ENCODE results near the gene UBE2E3.
"Not testable (repeated sequence)": the region's sequence is repeated elsewhere in the genome, so short reads cannot be mapped to it uniquely, and the experiment has no call there.

Gene UBE2E3

DNA sequence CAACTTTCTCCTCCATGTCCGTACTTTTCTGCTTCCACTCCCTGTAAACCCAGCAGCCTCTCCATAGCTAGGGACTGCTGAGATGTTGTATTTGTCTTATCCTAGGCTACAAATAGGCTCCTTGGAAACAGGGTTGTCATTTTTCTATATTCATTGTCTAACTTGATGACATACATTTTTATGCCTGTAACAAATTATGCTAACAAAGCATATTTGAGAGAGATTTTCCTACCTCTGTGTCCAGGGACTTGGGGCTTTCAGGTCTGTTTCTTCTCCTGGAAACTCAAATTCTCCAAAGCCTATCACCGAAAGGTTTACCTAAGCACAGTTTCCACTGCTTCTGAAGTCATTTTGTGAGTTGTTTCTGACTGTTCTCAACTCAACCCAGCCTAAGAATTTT lies 102.7 kb downstream of the UBE2E3 start:
- no peak overlapping the region for H3K9ac ChIP-seq
- no peaks in the 10 kb centered on the region for H3K9me3 ChIP-seq (ENCODE audit: control insufficient read depth, low read length)
- TF ChIP-seq, protein P1, sequence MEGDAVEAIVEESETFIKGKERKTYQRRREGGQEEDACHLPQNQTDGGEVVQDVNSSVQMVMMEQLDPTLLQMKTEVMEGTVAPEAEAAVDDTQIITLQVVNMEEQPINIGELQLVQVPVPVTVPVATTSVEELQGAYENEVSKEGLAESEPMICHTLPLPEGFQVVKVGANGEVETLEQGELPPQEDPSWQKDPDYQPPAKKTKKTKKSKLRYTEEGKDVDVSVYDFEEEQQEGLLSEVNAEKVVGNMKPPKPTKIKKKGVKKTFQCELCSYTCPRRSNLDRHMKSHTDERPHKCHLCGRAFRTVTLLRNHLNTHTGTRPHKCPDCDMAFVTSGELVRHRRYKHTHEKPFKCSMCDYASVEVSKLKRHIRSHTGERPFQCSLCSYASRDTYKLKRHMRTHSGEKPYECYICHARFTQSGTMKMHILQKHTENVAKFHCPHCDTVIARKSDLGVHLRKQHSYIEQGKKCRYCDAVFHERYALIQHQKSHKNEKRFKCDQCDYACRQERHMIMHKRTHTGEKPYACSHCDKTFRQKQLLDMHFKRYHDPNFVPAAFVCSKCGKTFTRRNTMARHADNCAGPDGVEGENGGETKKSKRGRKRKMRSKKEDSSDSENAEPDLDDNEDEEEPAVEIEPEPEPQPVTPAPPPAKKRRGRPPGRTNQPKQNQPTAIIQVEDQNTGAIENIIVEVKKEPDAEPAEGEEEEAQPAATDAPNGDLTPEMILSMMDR (IDR thresholded peaks at IDR 0.05): no peak
- no peak overlapping the region for H2AFZ ChIP-seq
- H3K27me3 ChIP-seq (ENCODE audit: control insufficient read depth, insufficient read depth, low read length): no peaks in the 10 kb centered on the region
- H3K4me3 ChIP-seq (ENCODE audit: low read depth, low read length): no peak overlapping the region
- no peak overlapping the region for H3K27ac ChIP-seq
- H3K4me1 ChIP-seq: no peaks in the 10 kb centered on the region
- no peak overlapping the region for H3K4me2 ChIP-seq (ENCODE audit: low read length)
- H3K79me2 ChIP-seq: no peaks in the 10 kb centered on the region
- H3K36me3 ChIP-seq (ENCODE audit: control insufficient read depth, insufficient read depth, low read length): no peaks in the 10 kb centered on the region

DNA sequence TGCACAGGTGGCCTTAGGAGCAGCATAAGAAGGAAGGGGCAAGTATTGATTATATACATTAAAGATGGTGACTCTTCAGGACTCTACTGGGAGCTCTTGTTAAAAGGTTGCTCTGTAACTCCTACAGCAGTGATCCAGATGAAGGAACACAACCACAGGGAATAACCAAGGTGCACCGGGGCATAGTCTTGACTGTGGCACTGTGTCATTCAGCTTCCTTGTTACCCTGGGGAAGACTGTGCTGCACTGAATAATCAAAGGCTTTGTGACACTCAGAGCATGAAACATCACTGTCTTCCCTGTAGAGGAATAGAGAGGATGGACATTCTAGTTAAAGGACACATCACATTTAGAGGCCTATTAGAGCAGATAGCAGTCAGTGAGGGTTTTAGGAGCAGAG lies 105.3 kb downstream of the UBE2E3 start:
- TF ChIP-seq, protein P1 (IDR thresholded peaks at IDR 0.05): no peak
- no peaks in the 10 kb centered on the region for H3K36me3 ChIP-seq (ENCODE audit: control insufficient read depth, insufficient read depth, low read length)
- no peaks in the 10 kb centered on the region for H3K27me3 ChIP-seq (ENCODE audit: control insufficient read depth, insufficient read depth, low read length)
- no peak overlapping the region for H3K9ac ChIP-seq
- H3K4me3 ChIP-seq (ENCODE audit: low read depth, low read length): no peak overlapping the region
- no peak overlapping the region for H3K27ac ChIP-seq
- H2AFZ ChIP-seq: no peak overlapping the region
- no peaks in the 10 kb centered on the region for H3K79me2 ChIP-seq
- H3K9me3 ChIP-seq (ENCODE audit: control insufficient read depth, low read length): no peaks in the 10 kb centered on the region
- H3K4me1 ChIP-seq: no peaks in the 10 kb centered on the region
- H3K4me2 ChIP-seq (ENCODE audit: low read length): no peak overlapping the region

DNA sequence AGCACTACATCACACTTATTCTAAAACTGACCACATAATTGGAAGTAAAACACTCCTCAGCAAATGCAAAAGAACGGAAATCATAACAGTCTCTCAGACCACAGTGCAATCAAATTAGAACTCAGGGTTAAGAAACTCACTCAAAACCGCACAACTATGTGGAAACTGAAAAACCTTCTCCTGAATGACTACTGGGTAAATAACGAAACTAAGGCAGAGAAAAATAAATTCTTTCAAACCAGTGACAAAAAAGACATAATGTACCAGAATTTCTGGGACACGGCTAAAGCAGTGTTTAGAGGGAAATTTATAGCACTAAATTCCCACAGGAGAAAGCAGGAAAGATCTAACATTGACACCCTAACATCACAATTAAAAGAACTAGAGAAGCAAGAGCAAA lies 111.5 kb downstream of the UBE2E3 start:
- not testable (repeated sequence) for H2AFZ ChIP-seq; H3K27ac ChIP-seq; H3K4me2 ChIP-seq (ENCODE audit: low read length); H3K27me3 ChIP-seq (ENCODE audit: control insufficient read depth, insufficient read depth, low read length); H3K4me3 ChIP-seq (ENCODE audit: low read depth, low read length); H3K79me2 ChIP-seq; H3K4me1 ChIP-seq; H3K36me3 ChIP-seq (ENCODE audit: control insufficient read depth, insufficient read depth, low read length); H3K9ac ChIP-seq; H3K9me3 ChIP-seq (ENCODE audit: control insufficient read depth, low read length)

DNA sequence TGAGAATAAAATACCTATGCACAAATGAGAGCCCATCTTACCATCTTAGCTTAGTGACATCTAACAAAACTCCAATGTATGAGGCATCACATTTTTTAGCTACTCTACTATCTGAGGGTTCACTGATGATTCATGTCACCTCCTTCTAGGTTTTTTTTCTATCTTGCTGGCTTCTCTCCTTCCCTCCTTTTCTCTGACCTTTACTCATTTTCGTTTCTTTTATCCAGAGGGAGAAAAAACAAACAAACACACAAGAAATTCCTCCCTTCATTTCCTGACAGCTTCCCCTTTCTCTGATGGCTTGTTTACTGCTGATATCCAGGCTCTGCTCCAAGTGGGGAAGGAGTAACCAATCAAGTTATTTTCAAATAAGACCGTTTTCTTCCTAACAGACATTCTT lies 115.1 kb downstream of the UBE2E3 start:
- Histone ChIP-seq H3K79me2 (no peaks in the 10 kb centered on the region), H3K27ac (no peak overlapping the region)

DNA sequence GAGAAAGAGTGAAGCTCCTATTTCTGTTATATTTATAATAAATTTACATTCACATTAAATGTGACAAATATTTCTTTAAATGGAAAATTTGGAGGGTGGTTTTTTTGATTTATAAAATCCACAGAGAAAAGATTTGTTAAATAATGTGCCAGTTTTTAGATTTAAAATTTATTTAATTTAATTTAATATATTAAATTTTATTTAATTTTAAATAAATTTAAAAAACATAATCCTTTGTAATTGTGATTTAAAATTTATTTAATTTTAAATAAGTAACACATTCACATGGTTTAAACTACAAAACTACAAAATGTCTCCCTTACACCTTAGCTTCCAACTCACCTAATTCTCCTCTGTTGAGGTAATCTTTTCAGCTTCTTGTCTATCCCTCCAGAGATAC lies 123.3 kb downstream of the UBE2E3 start:
- Histone ChIP-seq H3K9ac (no peak overlapping the region), H3K4me1 (no peaks in the 10 kb centered on the region), H2AFZ (no peak overlapping the region), H3K27ac (no peak overlapping the region), H3K4me3 (ENCODE audit: low read depth, low read length) (no peak overlapping the region), H3K36me3 (ENCODE audit: control insufficient read depth, insufficient read depth, low read length) (no peaks in the 10 kb centered on the region), H3K9me3 (ENCODE audit: control insufficient read depth, low read length) (no peaks in the 10 kb centered on the region), H3K79me2 (no peaks in the 10 kb centered on the region), H3K4me2 (ENCODE audit: low read length) (no peak overlapping the region), H3K27me3 (ENCODE audit: control insufficient read depth, insufficient read depth, low read length) (no peaks in the 10 kb centered on the region)
- TF ChIP-seq, protein P1 (IDR thresholded peaks at IDR 0.05): no peak

More for the DNA sequence above, 115.1 kb downstream of the UBE2E3 start:
- no peaks in the 10 kb centered on the region for H3K36me3 ChIP-seq (ENCODE audit: control insufficient read depth, insufficient read depth, low read length)
- no peak overlapping the region for H2AFZ ChIP-seq
- TF ChIP-seq, protein P1 (IDR thresholded peaks at IDR 0.05): no peak
- no peak overlapping the region for H3K4me3 ChIP-seq (ENCODE audit: low read depth, low read length)
- H3K9me3 ChIP-seq (ENCODE audit: control insufficient read depth, low read length): no peaks in the 10 kb centered on the region
- H3K27me3 ChIP-seq (ENCODE audit: control insufficient read depth, insufficient read depth, low read length): no peaks in the 10 kb centered on the region
- no peak overlapping the region for H3K4me2 ChIP-seq (ENCODE audit: low read length)
- H3K4me1 ChIP-seq: no peaks in the 10 kb centered on the region
- no peak overlapping the region for H3K9ac ChIP-seq
